ENCODE data around the gene UNC93A. TPM values are rescaled to one million over a fixed set of nuclear protein-coding genes. Genes with fewer than 3 reads are reported as not detected.

UNC93A gene
- total RNA-seq, 1 donor, result not detected

Other genes starting within 250 kb of the UNC93A start
- gene CCR6, start 168.2 kb upstream of the UNC93A start, total RNA-seq, result 0.54 TPM
- gene GPR31, start 133.3 kb upstream of the UNC93A start, total RNA-seq, result not detected
- gene TTLL2, start 33.8 kb downstream of the UNC93A start, total RNA-seq, result not detected